22Rv1 (cell line): Measurements from ENCODE around the gene TCF12.

Source experiments
- ZFX ChIP-seq: fragments of 450-650 bp; IDR thresholded peaks from 2 replicates; pipeline ENCODE4 v1.6.1; 2017; ENCODE audit warnings: antibody characterized with exemption, borderline replicate concordance
- TF ChIP-seq, protein P1 (sequence below): fragments of 450-650 bp; IDR thresholded peaks from 2 replicates; pipeline ENCODE4 v1.5.1; 2017; ENCODE audit warnings: mild to moderate bottlenecking

DNA sequence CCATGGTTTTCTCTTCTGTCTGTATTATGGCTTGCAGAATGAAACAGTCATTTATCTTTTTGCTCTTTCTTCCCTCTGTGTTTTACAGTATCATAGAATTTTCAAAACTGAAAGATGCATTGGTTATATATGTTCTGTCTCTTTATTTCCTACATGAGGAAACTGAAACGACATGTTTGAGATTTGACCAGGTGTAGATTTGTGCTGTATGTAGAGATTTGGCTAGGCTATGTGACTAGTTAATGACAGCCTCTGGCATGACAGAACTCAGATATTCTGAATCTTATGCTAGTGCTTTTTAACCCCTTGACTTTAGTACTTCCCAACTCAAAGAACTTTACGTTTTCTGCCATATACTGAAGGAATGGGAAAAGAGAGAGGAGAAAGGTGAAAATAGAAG is 151.0 kb downstream of the TCF12 start:
- no peak for TF ChIP-seq ZFX
- TF ChIP-seq, protein P1, sequence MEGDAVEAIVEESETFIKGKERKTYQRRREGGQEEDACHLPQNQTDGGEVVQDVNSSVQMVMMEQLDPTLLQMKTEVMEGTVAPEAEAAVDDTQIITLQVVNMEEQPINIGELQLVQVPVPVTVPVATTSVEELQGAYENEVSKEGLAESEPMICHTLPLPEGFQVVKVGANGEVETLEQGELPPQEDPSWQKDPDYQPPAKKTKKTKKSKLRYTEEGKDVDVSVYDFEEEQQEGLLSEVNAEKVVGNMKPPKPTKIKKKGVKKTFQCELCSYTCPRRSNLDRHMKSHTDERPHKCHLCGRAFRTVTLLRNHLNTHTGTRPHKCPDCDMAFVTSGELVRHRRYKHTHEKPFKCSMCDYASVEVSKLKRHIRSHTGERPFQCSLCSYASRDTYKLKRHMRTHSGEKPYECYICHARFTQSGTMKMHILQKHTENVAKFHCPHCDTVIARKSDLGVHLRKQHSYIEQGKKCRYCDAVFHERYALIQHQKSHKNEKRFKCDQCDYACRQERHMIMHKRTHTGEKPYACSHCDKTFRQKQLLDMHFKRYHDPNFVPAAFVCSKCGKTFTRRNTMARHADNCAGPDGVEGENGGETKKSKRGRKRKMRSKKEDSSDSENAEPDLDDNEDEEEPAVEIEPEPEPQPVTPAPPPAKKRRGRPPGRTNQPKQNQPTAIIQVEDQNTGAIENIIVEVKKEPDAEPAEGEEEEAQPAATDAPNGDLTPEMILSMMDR = no peak
